NCI-H146 treated with DMSO at 0.1 percent for 48 hours (cell line): Measurements from ENCODE around the gene MSH6.
"Not testable (repeated sequence)": the region's sequence is repeated elsewhere in the genome, so short reads cannot be mapped to it uniquely, and the experiment has no call there.

ENCODE experiments used
- DNase-seq: peaks from one replicate; lab custom pipeline; 2025; ENCODE audit not compliant: unreplicated experiment; lab: John Stamatoyannopoulos, UW

MSH6 gene

GRCh38 chr2:47838249-47838648 is 55.3 kb downstream of the MSH6 start:
- no peak for DNase-seq

- DNase-seq, result no peak
Observed at GRCh38 chr2:47838686-47839085, 55.7 kb downstream of the MSH6 start.

DNA sequence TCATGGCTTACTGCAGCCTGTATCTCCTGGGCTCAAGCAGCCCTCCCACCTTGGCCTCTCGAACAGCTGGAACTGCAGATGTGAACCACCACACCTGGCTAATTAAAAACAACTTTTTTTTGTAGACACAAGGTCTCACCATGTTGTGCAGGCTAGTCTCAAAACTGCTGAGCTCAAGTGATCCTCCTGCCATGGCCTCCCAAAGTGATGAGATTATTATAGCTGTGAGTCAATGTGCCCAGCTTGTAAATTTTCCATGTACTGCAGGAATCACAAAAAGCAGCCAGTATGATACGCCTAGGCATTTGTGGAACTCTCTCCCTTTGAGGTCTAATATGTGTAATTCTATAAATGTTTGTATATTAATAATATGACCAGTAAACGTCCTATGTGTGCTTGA is 59.9 kb downstream of the MSH6 start:
- no peak for DNase-seq

DNA sequence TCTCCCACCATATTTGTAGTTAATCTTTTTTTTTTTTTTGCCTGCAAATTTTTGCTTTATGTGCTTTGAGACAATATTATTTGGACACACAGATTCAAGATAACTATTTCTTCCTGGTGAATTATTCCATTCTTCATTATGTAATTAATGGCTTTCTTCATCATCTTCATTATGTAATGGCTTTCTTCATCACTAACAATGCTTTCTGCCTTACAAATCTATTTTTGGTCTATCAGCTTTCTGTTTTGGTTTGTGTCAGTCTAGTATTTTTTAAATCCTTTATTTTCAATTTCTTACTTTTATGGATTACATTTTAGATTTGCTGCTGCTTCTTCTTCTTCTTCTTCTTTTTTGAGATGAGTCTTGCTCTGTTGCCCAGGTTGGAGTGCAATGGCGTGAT is 60.5 kb downstream of the MSH6 start:
- DNase-seq, result no peak

GRCh38 chr2:47844162-47844561 is 61.2 kb downstream of the MSH6 start:
- no peak for DNase-seq

- no peak for DNase-seq
Observed at GRCh38 chr2:47849368-47849767, 66.4 kb downstream of the MSH6 start.

GRCh38 chr2:47850198-47850597 is 67.3 kb downstream of the MSH6 start:
- DNase-seq, result no peak

- DNase-seq, result not testable (repeated sequence)
Observed at GRCh38 chr2:47853067-47853777, 70.3 kb downstream of the MSH6 start.
